RPMI7951 (cell line): Measurements from ENCODE around the gene TOX3. TPM values are rescaled to one million over a fixed set of nuclear protein-coding genes. Genes with fewer than 3 reads are reported as not detected.

Experiments used
- DNase-seq: peaks from one replicate; pipeline ENCODE4 v3.0.0-alpha.2; 2012; ENCODE audit warnings: low read depth
- total RNA-seq: library from RNA; depleted of rRNA; stranded (reverse); fragments of >200 nt; shearing (Covaris generic); gene quantifications from 2 replicates; pipeline ENCODE4 v1.2.3, GENCODE V29; 2014

The TOX3 gene
- total RNA-seq, 1 experiment from 2014 or later: not detected

DNA sequence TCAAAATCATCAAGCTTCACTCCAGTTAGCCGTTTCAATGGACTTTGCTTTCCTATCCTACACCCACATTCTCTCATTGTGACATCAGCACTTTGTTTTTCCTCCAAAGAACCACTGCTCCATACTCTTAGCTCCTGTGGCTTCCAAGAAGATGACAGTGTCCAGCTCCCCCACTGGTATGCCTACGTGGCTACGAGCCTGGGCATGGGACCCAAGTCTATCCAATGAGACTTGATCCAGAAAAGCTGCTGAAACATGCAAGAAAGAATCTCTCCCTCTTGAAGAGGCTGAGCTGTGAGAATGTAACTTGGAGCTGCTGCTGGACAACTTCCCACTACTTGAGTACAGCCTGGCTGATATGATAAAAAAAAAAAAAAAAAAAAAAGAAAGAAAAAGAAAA, 9.4 kb downstream of the TOX3 start:
- no peak for DNase-seq

DNA sequence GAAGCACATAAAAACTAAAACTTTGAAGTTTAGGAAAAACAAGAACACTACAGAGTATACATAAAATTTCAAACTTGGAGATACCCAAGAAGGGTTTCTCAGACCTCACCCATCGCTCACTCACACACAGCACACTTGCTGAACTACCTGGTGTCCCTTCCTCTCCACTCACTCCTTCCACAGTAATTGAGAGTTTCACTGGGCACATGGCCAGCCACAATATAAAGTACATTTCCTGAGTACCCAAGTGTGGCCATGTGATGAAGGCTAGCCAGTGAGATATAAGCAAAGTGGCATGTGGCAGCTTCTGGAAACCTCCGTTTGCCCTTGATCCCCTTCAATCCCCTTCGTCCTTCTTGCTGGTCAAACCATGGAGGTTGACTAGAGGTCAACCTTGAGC, 11.9 kb downstream of the TOX3 start:
- DNase-seq: no peak

DNA sequence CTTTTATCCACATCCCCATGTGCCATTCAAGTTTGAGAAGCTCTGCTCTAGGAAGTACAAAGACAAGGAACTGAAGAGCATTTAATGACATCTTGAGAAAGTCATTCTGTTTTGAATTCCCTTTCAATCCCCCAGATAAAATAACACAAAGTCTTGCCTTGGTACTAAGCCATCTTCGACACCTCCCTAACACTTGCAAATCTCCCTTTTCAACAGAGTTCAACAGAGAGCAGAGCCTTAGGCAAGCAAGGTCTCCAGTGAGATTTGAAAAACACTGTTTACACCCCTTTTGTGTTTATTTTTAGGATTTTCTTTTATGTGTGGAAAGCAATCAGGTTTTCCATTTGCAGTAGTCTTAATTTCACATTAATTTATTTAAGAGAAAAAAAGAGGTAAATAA, 13.6 kb downstream of the TOX3 start:
- no peak for DNase-seq

DNA sequence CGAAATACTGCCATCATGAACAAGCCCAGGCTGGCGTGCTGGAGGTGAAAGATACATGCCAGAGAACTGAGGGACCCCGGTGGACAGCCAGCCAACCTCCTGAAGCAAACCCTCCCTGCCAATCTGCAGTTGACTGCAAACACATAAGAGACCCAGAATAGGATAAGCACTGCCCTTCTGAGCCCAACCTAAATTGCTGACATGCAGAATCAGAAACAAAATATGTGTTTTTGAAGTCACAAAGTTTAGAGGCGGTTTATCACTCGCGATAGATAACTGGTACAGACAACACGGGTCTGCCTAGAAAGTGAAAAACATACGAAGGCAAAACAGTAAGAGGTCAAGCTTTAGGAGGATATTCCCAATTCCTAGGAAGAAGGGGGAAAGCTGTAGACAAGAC, 14.6 kb downstream of the TOX3 start:
- DNase-seq: no peak

DNA sequence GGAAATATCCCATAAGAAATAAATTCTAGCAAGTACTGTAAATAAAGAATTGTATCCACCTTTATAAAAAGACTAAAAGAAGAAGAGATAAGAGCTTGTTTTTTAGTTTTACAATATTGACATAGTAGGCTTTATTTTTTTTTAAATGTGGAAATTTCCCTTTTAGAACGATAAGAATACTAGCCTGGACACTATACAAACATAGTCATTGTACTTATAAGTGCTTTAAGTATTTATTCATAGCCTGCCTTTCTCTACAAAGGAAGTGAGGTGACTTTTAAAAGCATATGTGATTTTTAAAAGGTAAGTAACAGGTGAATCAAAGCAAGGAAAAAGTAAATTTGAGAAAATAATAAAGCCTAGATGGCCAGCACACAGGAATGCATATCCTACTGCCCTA, 17.7 kb downstream of the TOX3 start:
- no peak for DNase-seq

DNA sequence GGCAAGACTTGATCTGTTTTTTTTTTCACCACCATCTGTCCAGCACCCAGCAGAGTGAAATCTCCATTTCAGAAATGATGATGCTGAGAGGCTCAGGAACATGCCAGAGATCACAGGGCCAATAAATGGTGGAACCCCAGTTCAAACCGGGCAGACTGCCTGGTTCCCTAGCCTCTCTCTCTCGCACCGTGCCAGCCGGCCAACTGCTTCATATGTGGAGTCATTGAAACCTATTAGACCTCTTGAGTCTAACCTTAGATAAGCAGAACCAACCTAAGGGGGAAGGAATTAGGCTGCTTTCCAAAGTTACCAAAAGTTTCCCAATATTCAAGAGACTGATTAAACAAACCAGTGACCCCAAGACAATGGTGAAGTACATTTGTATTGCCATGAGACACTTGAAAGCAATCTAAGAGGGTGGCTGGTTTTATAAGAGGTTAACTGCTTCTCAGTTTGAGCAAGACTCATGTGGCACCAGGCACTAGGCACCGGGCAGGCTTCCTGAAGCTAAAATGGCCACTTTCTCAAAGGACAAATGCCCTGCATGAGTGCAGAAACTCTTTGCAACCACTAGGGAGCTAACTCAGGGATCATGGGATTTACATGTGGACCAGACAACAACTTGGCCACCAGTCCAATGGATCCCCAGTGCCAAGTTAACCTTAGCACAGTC, 18.4 kb downstream of the TOX3 start:
- no peak for DNase-seq

DNA sequence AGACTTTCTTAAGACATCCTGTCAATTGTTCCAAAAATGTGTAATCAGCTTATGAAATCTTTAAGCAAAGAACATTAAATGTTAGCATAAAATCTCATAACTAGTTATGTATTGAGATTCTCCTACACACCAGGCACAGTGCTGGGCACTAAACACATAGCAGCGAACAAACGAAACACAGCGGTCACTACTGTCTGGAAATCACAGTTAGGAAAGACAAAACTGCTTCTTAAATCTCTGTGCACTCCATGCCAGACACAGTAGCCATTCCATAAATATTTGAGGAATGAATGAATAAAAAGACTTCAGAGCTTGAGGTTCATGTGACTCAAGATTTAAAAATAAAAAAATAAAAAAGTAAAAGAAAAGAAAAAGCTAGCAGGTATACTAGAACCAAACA, 20.1 kb downstream of the TOX3 start:
- no peak for DNase-seq

DNA sequence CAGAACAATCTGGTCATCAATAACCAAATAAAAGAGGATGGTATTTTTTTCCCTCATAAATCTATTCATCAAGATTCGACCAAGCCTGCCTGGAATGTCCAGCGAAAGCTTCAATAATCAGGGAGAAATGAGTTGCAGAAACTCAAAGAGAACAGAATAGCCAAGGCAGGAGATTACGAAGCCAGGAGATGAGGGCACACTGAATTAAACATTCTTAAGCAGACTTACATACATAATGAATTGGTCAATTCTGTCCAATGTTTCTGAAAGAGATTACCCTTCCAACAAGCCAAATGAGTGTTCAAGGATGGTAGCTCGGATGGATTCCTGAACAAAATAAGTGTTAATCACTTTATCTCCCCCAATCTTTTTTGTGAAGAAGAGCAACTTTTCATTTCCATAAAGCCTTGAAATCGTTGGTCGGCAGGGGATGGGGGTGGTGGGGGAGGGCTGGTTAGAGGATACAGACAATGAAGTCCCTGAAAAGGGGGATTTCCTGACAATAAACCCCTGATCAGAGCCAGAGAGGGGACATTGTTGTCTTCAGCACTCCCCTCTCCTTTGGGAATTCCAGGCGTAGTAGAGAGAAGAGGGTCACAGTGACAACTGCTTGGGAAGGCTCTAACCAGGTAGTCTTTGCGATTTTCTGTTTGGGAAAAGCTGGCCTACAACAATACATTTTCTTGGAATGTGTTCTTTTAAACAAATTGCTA, 20.7 kb downstream of the TOX3 start:
- no peak for DNase-seq

DNA sequence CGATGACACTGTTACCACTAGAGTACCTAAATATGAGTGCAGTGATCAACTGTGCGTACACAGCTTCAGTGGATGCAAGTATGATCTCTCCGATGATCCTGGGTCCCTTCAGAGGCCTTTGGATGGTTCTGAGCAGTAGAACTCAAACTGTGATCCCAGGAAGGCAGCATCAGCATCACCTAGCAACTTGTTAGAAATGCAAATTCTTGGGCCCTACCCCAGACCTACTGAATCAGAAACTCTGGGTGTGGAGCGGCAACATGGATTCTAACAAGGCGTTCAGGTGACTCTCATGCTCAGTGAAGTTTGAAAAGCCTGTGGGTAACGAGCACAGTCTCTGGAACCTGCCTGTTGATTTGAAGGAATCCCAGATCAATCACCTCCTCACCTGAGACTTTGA, 25.4 kb downstream of the TOX3 start:
- no peak for DNase-seq

DNA sequence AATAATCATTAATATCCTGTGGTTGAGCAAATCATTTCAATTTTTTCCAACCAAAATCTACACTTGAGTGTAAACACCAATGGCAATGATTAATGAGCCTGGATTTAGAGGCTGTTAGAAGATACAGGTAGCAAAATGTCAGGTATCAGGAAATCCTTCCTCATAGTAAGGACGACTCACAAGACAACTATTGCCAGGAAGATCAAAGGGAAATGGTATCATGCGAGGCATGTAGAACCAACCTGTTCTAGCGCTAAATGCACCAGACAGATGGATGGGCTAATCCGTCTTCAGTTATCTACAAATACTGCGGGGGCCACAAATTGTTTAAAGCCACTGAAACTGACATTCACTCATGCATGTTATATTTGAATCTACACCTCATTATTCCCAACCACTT, 28.1 kb downstream of the TOX3 start:
- no peak for DNase-seq

DNA sequence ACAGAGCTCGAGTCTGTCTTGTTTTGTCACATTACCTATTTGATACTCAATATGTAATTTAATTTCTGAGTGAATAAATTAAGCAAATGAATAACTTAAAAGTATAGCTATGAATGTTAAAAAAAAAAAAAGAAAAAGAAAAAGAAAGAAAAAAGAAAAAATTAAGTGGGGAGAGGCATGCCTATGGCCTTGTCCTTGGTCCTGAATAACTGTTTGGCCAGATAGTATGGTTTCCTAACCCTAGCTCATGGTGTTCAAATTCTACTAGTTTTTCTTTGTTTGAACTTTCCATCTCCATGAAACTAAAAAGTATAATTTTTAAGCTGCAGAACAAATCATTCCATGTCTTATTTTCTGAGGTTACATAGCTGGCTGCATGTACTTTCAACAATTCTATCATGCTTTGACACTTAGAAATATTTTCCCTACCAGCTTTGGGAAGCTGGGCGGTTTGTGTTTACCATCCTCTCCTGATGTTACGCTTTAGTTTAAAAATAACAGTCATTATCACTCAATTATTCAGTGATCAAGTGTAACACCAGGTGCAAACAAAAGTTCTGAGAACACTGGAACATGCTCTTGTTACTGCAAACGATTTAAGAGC, 31.8 kb downstream of the TOX3 start:
- DNase-seq: no peak

DNA sequence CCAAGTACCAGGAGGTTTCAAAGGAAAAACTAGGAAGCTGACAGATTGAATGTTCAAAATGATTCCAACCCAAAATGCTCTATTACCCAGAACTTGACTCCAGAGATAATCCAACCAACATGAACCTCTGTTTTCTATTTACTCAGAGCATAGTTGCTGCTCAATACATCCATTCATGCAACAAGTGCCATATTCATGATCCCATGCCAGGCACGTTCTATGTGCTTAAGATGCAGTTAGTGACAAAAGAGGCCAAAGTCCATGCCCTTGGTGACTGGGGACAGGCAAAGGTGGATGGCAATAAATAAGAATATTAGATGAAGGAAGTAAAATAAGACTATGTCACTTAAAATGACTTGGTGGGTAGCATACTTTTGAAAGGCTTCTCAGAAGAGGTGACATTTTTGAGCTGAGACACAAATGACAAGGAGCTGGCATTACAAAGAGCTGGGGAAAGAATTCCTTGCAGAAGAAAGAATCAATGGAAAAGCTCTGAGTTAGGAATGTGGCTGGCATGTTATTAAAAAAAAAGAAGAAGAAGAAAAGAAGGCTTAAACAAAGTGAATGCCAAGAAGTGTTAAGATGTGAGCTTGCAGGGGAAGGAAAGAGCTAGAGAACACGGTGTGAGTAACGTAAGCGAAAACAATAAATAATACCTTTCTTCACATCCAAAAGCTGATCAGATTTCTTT, 34.5 kb downstream of the TOX3 start:
- no peak for DNase-seq

DNA sequence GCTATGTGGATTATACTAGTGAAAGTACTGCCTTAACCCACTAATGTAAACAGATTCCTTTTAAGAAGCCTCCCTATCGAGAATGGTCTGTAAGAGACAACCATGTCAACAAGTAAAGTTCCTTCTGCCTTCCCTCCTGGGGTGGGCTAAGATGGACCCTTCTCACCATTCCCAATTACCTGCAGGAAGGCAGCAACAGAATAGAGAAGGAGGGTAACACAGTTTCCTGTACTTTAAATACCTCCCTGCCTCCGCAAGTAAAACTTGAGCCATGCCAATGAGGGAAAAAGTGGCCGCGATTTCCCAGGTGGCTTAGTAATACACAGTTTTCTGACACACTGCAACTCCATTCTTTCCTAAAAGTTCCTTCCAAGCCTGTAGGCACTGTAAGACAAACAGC, 45.2 kb downstream of the TOX3 start:
- DNase-seq: no peak

DNA sequence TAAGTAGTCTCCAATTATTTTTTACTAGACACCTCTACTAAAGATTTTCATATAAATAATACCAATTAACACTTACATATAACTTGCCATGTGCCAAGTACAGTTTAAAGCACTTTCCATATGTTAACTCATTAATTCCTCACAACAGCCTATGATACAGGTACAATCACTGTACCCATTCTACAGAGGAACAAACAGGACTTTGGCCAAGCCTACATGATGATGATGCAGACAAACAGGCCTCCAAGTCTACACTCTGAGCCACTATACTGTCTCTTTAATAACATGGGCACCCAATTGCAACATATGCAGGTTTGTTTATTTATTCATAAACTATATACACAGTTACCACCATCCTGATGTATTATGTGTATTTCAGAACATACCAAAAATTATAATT, 46.0 kb downstream of the TOX3 start:
- DNase-seq: no peak

DNA sequence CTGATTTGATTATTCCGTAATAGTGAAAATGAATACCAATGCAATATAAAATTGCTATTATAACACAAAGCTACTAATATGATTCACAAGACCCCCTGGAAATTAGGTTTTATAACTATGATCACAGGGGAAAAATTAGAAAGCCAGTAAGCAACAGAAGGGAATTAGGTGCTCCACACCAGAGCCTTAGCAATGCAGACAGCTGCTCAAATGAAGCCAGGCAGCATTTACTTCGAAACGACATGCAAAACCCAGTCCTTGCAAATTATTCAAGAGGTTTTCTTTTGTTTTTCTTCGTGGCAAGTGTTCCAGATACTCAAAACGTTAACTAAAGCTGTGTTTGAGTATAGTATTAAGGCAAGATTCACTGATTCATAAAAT, 47.9 kb downstream of the TOX3 start:
- no peak for DNase-seq

DNA sequence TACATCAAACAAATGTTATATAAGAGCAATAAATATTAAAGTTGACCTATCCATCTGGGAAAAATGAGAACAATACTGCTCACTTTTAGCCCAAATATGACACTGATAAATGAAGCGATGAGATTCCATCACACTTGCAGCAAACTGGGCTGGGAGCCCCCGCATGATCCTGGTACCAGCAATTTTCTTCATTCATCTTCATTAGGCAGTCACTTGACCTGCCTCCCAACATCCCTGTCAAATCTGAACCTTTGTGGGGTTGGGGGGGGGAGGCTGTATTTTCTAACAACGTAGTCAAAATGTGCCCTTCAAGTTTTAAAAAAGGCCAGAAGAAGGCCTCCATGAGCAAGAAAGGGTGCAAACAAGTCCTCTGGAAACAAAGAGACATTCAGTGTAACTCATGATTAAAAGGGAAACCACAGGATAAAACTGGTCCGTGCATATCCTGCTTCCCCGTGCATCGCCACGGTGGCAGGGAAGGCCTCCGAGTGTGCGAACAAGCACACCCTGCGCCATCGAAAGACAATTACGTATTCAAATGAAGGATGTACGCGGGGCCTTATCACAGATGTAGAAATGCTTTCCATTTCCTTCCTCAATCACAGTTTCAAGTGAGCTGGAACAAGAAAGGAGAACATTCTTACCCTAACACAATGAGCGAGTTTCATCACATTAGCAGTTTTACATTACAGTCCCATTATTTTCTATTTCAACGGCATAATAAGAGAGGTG, 48.4 kb downstream of the TOX3 start:
- DNase-seq: no peak

DNA sequence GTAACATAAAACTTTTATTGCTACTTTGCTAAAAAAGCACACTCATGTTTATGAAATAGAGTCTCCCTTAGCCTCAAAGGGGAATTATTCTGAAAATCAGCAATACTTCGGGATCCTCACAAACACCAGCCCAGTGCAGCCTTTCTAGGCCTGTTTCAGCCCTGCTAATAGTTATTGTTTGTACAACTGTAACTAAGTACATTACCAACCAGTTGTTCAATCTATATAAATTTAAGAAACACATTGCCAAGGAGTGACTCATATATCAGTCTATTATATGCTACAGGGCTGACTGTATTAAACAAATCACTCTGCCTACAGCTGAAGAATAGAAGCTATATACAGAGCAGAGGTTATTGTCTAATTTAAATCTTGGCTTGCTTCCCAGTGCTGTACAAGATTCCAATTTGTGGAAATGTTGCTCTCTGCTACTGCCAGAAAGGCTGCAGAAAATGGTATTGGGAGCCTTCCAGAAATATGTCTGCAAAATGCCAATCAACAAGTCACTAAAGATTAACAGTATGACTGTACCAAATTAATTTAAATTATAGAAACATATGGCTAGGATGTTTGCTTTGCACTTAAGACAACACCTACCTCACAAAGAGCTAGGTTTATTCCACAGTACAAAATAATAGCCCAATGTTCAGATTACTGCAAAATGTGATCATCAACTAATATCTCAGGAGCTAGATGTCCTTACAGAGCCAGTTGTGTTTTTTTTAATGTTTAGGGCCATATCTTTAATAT, 49.7 kb downstream of the TOX3 start:
- peak; percentile 5 for DNase-seq

DNA sequence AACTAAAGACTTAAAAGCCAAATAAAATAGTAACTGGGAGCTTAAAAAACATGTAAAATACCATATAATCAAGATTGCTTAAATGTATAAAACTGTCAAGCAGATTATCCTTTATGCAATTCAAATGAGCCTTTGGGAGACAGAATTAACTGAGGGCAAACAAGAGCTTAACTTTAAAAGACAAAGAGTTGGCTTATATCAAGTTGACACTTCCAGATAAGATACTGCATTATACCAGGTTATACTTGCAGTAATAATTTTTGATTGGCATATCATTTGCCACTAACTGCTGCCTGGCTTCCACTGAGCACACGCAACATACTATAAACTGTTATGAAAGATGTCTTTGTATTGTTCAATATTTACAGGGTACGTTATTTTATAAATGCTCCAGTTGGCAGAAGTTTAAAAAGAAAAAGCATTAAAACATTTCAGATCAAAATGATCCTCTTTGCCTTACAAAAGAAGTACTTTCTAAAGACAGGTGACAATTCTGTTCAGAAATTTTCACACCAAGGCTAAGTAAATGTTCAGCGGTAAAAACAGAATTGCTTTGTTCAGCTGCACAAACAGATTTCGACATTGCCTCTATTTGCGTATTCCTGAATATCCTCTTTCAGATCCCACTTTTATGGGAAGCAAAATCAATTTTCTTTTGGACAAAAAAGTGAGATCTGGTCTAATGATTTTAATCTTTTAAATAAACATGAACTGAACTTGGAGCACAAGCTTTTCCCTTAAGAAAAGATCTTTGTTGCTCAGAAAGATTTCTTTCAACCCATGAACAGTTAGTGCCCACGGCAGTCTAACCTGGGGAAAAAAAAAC, 50.7 kb downstream of the TOX3 start:
- DNase-seq: no peak

DNA sequence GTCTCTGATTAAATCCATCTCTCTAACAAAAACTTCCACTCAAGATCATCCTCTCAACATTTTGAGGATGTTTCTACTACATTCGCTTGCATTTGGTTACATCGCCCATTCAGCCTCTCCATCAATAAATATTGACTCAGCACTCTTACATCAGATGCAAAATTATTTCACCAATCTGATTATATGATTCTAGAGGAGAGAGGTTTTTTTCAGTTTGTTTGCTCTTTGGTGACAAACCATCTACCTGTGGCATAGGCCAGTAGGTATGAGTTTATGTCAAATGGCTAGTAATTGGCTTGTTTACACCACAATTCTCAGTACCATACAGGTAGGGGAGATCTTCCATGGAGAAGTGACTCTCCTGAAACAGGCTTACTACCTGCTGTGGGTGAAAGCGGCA, 52.3 kb downstream of the TOX3 start:
- DNase-seq: no peak

DNA sequence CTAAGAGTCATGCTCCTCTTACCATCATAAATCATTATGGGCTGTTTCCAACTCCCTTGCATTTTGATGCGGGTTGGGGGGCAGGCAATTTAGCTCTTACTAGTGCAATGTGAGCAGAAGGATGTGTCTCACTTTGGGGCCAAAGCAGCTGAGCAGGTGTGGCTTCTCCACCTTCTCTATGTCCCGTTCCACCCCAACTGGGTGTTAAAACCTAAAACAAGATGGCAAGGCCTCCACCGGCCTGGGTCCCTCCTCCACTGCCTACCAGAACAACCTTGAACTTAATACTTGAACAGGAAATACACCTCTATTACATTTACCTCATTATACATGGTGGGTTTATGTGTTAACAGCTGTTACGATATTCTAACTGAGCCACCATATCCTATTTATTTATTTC, 52.8 kb downstream of the TOX3 start:
- no peak for DNase-seq
